GM23248 (cell line): Measurements from ENCODE around the gene SEC14L5. TPM values are rescaled to one million over a fixed set of nuclear protein-coding genes. Genes with fewer than 3 reads are reported as not detected.

Source experiments
- DNase-seq: peaks from one replicate; pipeline ENCODE4 v3.0.0-alpha.2; 2015
- H2AFZ ChIP-seq: fragments of 200-600 bp; sonication (generic); 2 replicates; pipeline ENCODE4 v1.6.1; 2016; ENCODE audit warnings: antibody characterized with exemption
- H3F3A ChIP-seq: fragments of 200-600 bp; sonication (generic); 2 replicates; pipeline ENCODE4 v1.6.1; 2016; ENCODE audit warnings: mild to moderate bottlenecking, antibody characterized with exemption, mixed run types; ENCODE audit not compliant: insufficient read depth
- H3K27ac ChIP-seq: fragments of 200-600 bp; sonication (generic); 2 replicates; pipeline ENCODE4 v1.5.1; 2016; ENCODE audit warnings: mild to moderate bottlenecking
- H3K27me3 ChIP-seq: fragments of 200-600 bp; sonication (generic); replicated peaks from 2 replicates; pipeline ENCODE4 v1.6.1; 2016; ENCODE audit warnings: mild to moderate bottlenecking; ENCODE audit not compliant: insufficient read depth
- H3K36me3 ChIP-seq: fragments of 200-600 bp; sonication (generic); 2 replicates; pipeline ENCODE4 v1.6.1; 2016; ENCODE audit warnings: low read depth, mild to moderate bottlenecking
- H3K4me1 ChIP-seq: fragments of 200-600 bp; sonication (generic); 2 replicates; pipeline ENCODE4 v1.6.1; 2016; ENCODE audit warnings: mild to moderate bottlenecking; ENCODE audit not compliant: insufficient read depth
- H3K4me2 ChIP-seq: fragments of 200-600 bp; sonication (generic); one replicate; pipeline ENCODE4 v1.6.1; 2016; ENCODE audit warnings: mild to moderate bottlenecking; ENCODE audit not compliant: unreplicated experiment
- H3K4me3 ChIP-seq: fragments of 200-600 bp; sonication (generic); 2 replicates; pipeline ENCODE4 v1.5.1; 2016; ENCODE audit warnings: mild to moderate bottlenecking
- H3K79me2 ChIP-seq: fragments of 200-600 bp; sonication (generic); 2 replicates; pipeline ENCODE4 v1.6.1; 2016; ENCODE audit warnings: mild to moderate bottlenecking; ENCODE audit not compliant: insufficient read depth
- H3K9ac ChIP-seq: fragments of 200-600 bp; sonication (generic); 2 replicates; pipeline ENCODE4 v1.6.1; 2016; ENCODE audit warnings: mild to moderate bottlenecking
- H3K9me2 ChIP-seq: fragments of 200-600 bp; sonication (generic); 2 replicates; pipeline ENCODE4 v1.6.1; 2016; ENCODE audit warnings: mixed run types, mild to moderate bottlenecking, moderate library complexity; ENCODE audit not compliant: insufficient read depth
- H3K9me3 ChIP-seq: fragments of 200-600 bp; sonication (generic); one replicate; pipeline ENCODE4 v1.6.1; 2017; ENCODE audit warnings: low read depth
- H4K20me1 ChIP-seq: fragments of 200-600 bp; sonication (generic); 2 replicates; pipeline ENCODE4 v1.6.0; 2016; ENCODE audit not compliant: insufficient read depth
- EZH2 ChIP-seq: fragments of 200-600 bp; sonication (generic); IDR thresholded peaks from 2 replicates; pipeline ENCODE4 v1.6.1; 2018; ENCODE audit warnings: antibody characterized with exemption, mild to moderate bottlenecking; ENCODE audit not compliant: insufficient read depth, poor library complexity, severe bottlenecking
- EZH2phosphoT487 ChIP-seq: fragments of 200-600 bp; sonication (generic); IDR thresholded peaks from 2 replicates; pipeline ENCODE4 v1.6.1; 2018; ENCODE audit warnings: antibody characterized with exemption, moderate library complexity, mild to moderate bottlenecking, low read depth; ENCODE audit not compliant: insufficient read depth
- WGBS, 2 experiments: methylation state at CpG; one replicate each; pipeline ENCODE4 v1.1.6; 2015 to 2017; ENCODE audit warnings: low lambda C conversion rate in 2 of 2, low coverage in 1 of 2; ENCODE audit errors: missing lambda C conversion rate in 2 of 2; 5-methylcytosine and 5-hydroxymethylcytosine counted together
- in situ Hi-C: fragments of 300-500 bp; cut with MboI; formaldehyde crosslinking; loops from 2 replicates; pipeline ENCODE4 v1.15.0; 2020
- polyA plus RNA-seq: library from polyadenylated mRNA; unstranded; fragments of >200 nt; fragmentation: Nextera tagmentation; extraction: Ambion mirVana; gene quantifications from 2 replicates; pipeline ENCODE4 v1.2.1, GENCODE V29; 2016
- total RNA-seq: library from RNA; depleted of rRNA; stranded (reverse); fragments of >200 nt; shearing (Covaris generic); gene quantifications from 2 replicates; pipeline ENCODE4 v1.2.3, GENCODE V29; 2014

SEC14L5 gene
- total and polyA plus RNA-seq, 2 experiments from 2014 or later, result not detected

- Histone ChIP-seq H4K20me1 (no peaks in the 10 kb centered on the region), H3K4me2 (no peak overlapping the region), H3K27ac (no peak overlapping the region), H3K9me2 (no peaks in the 10 kb centered on the region), H3K9ac (no peak overlapping the region), H3K27me3 (peaks cover 5% of the 10 kb centered on the region; the same call in 1 of the 2 replicates), H3K79me2 (no peaks in the 10 kb centered on the region), H3F3A (no peaks in the 10 kb centered on the region), H2AFZ (no peak overlapping the region), H3K4me3 (no peak overlapping the region), H3K36me3 (no peaks in the 10 kb centered on the region), H3K9me3 (no peaks in the 10 kb centered on the region), H3K4me1 (no peaks in the 10 kb centered on the region)
- TF ChIP-seq EZH2 (no peak), EZH2phosphoT487 (no peak)
- no peak for DNase-seq
- in situ Hi-C loops, result no loop called here
- WGBS, 2 experiments, result 46 to 50% methylated on average over 3 of the region's 3 CpGs
These were observed 11.9 kb downstream of the SEC14L5 start for GRCh38 chr16:4970010-4970409.

GRCh38 chr16:4972938-4973587, 14.9 kb downstream of the SEC14L5 start:
- no peak overlapping the region for H3K4me2 ChIP-seq

GRCh38 chr16:4976079-4976478, 17.9 kb downstream of the SEC14L5 start:
- H3K4me1 ChIP-seq, result no peaks in the 10 kb centered on the region
- H3K4me3 ChIP-seq, result no peak overlapping the region
- 49 to 69% methylated on average over 2 of the region's 2 CpGs for WGBS, 2 experiments
- in situ Hi-C loops, result no loop called here
- no peaks in the 10 kb centered on the region for H3K79me2 ChIP-seq
- no peaks in the 10 kb centered on the region for H3K27me3 ChIP-seq
- H3K27ac ChIP-seq, result no peak overlapping the region
- no peaks in the 10 kb centered on the region for H3K9me2 ChIP-seq
- no peak overlapping the region for H3K9ac ChIP-seq
- H4K20me1 ChIP-seq, result no peaks in the 10 kb centered on the region
- no peak for DNase-seq
- no peak overlapping the region for H2AFZ ChIP-seq
- TF ChIP-seq EZH2, result no peak
- no peak for TF ChIP-seq EZH2phosphoT487
- no peaks in the 10 kb centered on the region for H3K36me3 ChIP-seq
- no peaks in the 10 kb centered on the region for H3K9me3 ChIP-seq
- H3F3A ChIP-seq, result no peaks in the 10 kb centered on the region
- H3K4me2 ChIP-seq, result no peak overlapping the region

More at GRCh38 chr16:4972938-4973587, 14.9 kb downstream of the SEC14L5 start:
- Histone ChIP-seq H3K27me3 (peaks cover 5% of the 10 kb centered on the region; the same call in 1 of the 2 replicates), H2AFZ (no peak overlapping the region), H3K9me2 (no peaks in the 10 kb centered on the region), H3K4me3 (no peak overlapping the region), H3K4me1 (no peaks in the 10 kb centered on the region), H3K36me3 (no peaks in the 10 kb centered on the region), H3K79me2 (no peaks in the 10 kb centered on the region), H3K27ac (no peak overlapping the region), H3K9ac (no peak overlapping the region), H3F3A (no peaks in the 10 kb centered on the region), H4K20me1 (no peaks in the 10 kb centered on the region), H3K9me3 (no peaks in the 10 kb centered on the region)
- no peak for TF ChIP-seq EZH2phosphoT487
- TF ChIP-seq EZH2, result no peak
- 46 to 48% methylated on average over 8 of the region's 8 CpGs for WGBS, 2 experiments
- no peak for DNase-seq
- in situ Hi-C loops, result no loop called here

GRCh38 chr16:4976611-4977145, 18.5 kb downstream of the SEC14L5 start:
- no peak for TF ChIP-seq EZH2phosphoT487
- no peak for TF ChIP-seq EZH2
- H3F3A ChIP-seq, result no peaks in the 10 kb centered on the region
- H3K36me3 ChIP-seq, result no peaks in the 10 kb centered on the region
- no peaks in the 10 kb centered on the region for H3K9me3 ChIP-seq
- H3K4me3 ChIP-seq, result no peak overlapping the region
- DNase-seq, result no peak
- H2AFZ ChIP-seq, result no peak overlapping the region
- in situ Hi-C loops, result no loop called here
- H3K27ac ChIP-seq, result no peak overlapping the region
- no peak overlapping the region for H3K4me2 ChIP-seq
- no peaks in the 10 kb centered on the region for H4K20me1 ChIP-seq
- no peaks in the 10 kb centered on the region for H3K9me2 ChIP-seq
- 60 to 72% methylated on average over 5 of the region's 5 CpGs for WGBS, 2 experiments
- H3K27me3 ChIP-seq, result no peaks in the 10 kb centered on the region
- no peaks in the 10 kb centered on the region for H3K79me2 ChIP-seq
- H3K4me1 ChIP-seq, result no peaks in the 10 kb centered on the region
- H3K9ac ChIP-seq, result no peak overlapping the region
